IMR-90 (cell line): ENCODE data around the gene PAQR9. TPM values are rescaled to one million over a fixed set of nuclear protein-coding genes. Genes with fewer than 3 reads are reported as not detected.

Experiments
- ATAC-seq: fragments of 200-7000 bp; cut with Tn5 transposase; 2 replicates; pipeline ENCODE4 v1.9.1; 2020; ENCODE audit warnings: low read depth, mild to moderate bottlenecking, moderate library complexity
- BruUV-seq: library from RNA; stranded (reverse); fragments of 400-500 nt; replicated peaks from 2 replicates; lab custom pipeline; 2021; lab: Mats Ljungman, UMichigan
- CTCF ChIA-PET: fragments of 300-600 bp; formaldehyde crosslinking; extraction: SDS; loops from one replicate; lab custom pipeline; 2021; ENCODE audit warnings: antibody characterized with exemption; lab: Yijun Ruan, JAX
- POLR2A ChIA-PET: fragments of 300-600 bp; sonication (Branson Sonifier 250); formaldehyde crosslinking; loops from one replicate; lab custom pipeline; 2022; ENCODE audit warnings: antibody characterized with exemption; ENCODE audit not compliant: unreplicated experiment; lab: Charles Lee
- DNase-seq: peaks from one replicate; pipeline ENCODE4 v3.0.0; 2013
- H2AFZ ChIP-seq: replicated peaks from 2 replicates; pipeline ENCODE3; 2013; ENCODE audit warnings: low read length, mild to moderate bottlenecking; ENCODE audit not compliant: poor library complexity
- H2AK5ac ChIP-seq: 2 replicates; pipeline ENCODE4 v1.6.1; 2013; ENCODE audit warnings: low read depth, low read length, inconsistent platforms
- H2AK9ac ChIP-seq: replicated peaks from 2 replicates; pipeline ENCODE3; 2013; ENCODE audit warnings: mild to moderate bottlenecking, low read depth, low read length, moderate library complexity; ENCODE audit not compliant: poor library complexity
- H2BK120ac ChIP-seq: 2 replicates; pipeline ENCODE4 v1.6.1; 2013; ENCODE audit warnings: low read depth, low read length, inconsistent platforms
- H2BK15ac ChIP-seq: 3 replicates; pipeline ENCODE4 v1.6.1; 2013; ENCODE audit warnings: low read depth, low read length, inconsistent platforms
- H2BK20ac ChIP-seq: 2 replicates; pipeline ENCODE4 v1.6.1; 2013; ENCODE audit warnings: low read depth, mild to moderate bottlenecking, inconsistent platforms, low read length, moderate library complexity
- H2BK5ac ChIP-seq: 2 replicates; pipeline ENCODE4 v1.6.1; 2013; ENCODE audit warnings: mild to moderate bottlenecking, low read depth, low read length, inconsistent platforms; ENCODE audit not compliant: poor library complexity, severe bottlenecking
- H3K14ac ChIP-seq: replicated peaks from 2 replicates; pipeline ENCODE4 v1.6.1; 2013; ENCODE audit warnings: low read depth, low read length, inconsistent platforms
- H3K18ac ChIP-seq: 2 replicates; pipeline ENCODE4 v1.6.1; 2013; ENCODE audit warnings: low read depth, low read length, control low read depth
- H3K23ac ChIP-seq: 2 replicates; pipeline ENCODE4 v1.6.1; 2013; ENCODE audit warnings: low read depth, low read length, inconsistent platforms
- H3K27ac ChIP-seq: 2 replicates; pipeline ENCODE4 v1.5.1; 2013; ENCODE audit warnings: mild to moderate bottlenecking, control low read depth, low read length; ENCODE audit not compliant: insufficient read depth
- H3K27me3 ChIP-seq: 2 replicates; pipeline ENCODE4 v1.6.1; 2013; ENCODE audit warnings: low read length; ENCODE audit not compliant: control insufficient read depth, insufficient read depth
- H3K36me3 ChIP-seq: 2 replicates; pipeline ENCODE4 v1.6.1; 2013; ENCODE audit warnings: low read length, mixed read lengths; ENCODE audit not compliant: control insufficient read depth, insufficient read depth
- H3K4ac ChIP-seq: 2 replicates; pipeline ENCODE4 v1.6.1; 2013; ENCODE audit warnings: low read depth, low read length, inconsistent platforms
- H3K4me1 ChIP-seq: 2 replicates; pipeline ENCODE4 v1.6.1; 2013; ENCODE audit warnings: low read length, mixed read lengths; ENCODE audit not compliant: control insufficient read depth, insufficient read depth
- H3K4me2 ChIP-seq: 2 replicates; pipeline ENCODE4 v1.6.1; 2013; ENCODE audit warnings: low read depth, mild to moderate bottlenecking, control low read depth, low read length, moderate library complexity
- H3K4me3 ChIP-seq: 2 replicates; pipeline ENCODE4 v1.5.1; 2013; ENCODE audit warnings: low read depth, mild to moderate bottlenecking, control low read depth, low read length, moderate library complexity; ENCODE audit not compliant: insufficient read depth
- H3K56ac ChIP-seq: 2 replicates; pipeline ENCODE4 v1.6.1; 2013; ENCODE audit warnings: low read length, inconsistent platforms; ENCODE audit not compliant: insufficient read depth; ENCODE audit errors: extremely low read depth
- H3K79me1 ChIP-seq, 2 experiments: 2 replicates each; pipeline ENCODE4 v1.6.1; 2013; ENCODE audit warnings: low read length in 2 of 2, inconsistent platforms in 1 of 2, low read depth in 1 of 2
- H3K9ac ChIP-seq: 2 replicates; pipeline ENCODE4 v1.6.1; 2013; ENCODE audit warnings: low read depth, low read length, control low read depth
- H3K9me1 ChIP-seq: 2 replicates; pipeline ENCODE4 v1.6.1; 2013; ENCODE audit warnings: low read length, inconsistent platforms; ENCODE audit not compliant: insufficient read depth
- H3K9me3 ChIP-seq: 2 replicates; pipeline ENCODE4 v1.6.1; 2013; ENCODE audit warnings: low read length; ENCODE audit not compliant: control insufficient read depth, insufficient read depth
- H4K20me1 ChIP-seq: 2 replicates; pipeline ENCODE4 v1.6.1; 2013; ENCODE audit warnings: low read length, inconsistent platforms; ENCODE audit not compliant: insufficient read depth
- H4K5ac ChIP-seq: 2 replicates; pipeline ENCODE4 v1.6.1; 2013; ENCODE audit warnings: mild to moderate bottlenecking, low read depth, low read length, control low read depth
- H4K8ac ChIP-seq, 2 experiments: 2 replicates each; pipeline ENCODE4 v1.6.1; 2013; ENCODE audit warnings: low read depth in 2 of 2, low read length in 2 of 2, control low read depth in 1 of 2, inconsistent platforms in 1 of 2
- H4K91ac ChIP-seq: 2 replicates; pipeline ENCODE4 v1.6.1; 2013; ENCODE audit warnings: low read depth, low read length, inconsistent platforms; ENCODE audit not compliant: insufficient read depth
- FOS ChIP-seq: fragments of 150-350 bp; IDR thresholded peaks from 2 replicates; pipeline ENCODE4 v1.6.1; 2016; ENCODE audit warnings: low read depth, low read length
- MAZ ChIP-seq: IDR thresholded peaks from 2 replicates; pipeline ENCODE4 v1.6.1; 2012; ENCODE audit warnings: low read depth, mild to moderate bottlenecking, low read length, improper control_type of control experiment, moderate library complexity, borderline replicate concordance
- NFE2L2 ChIP-seq: fragments of 150-350 bp; IDR thresholded peaks from 2 replicates; pipeline ENCODE4 v1.6.1; 2016; ENCODE audit warnings: low read depth, mild to moderate bottlenecking, low read length
- POLR2A ChIP-seq: IDR thresholded peaks from 2 replicates; pipeline ENCODE4 v1.6.1; 2012; ENCODE audit warnings: mild to moderate bottlenecking, low read depth, low read length
- RCOR1 ChIP-seq: IDR thresholded peaks from 2 replicates; pipeline ENCODE4 v1.6.1; 2012; ENCODE audit warnings: mild to moderate bottlenecking, low read length, improper control_type of control experiment; ENCODE audit not compliant: insufficient replicate concordance
- WGBS, 2 experiments: methylation state at CpG; one replicate each; pipeline versions ENCODE4 v1.1.5 to v1.1.7; 2013; ENCODE audit warnings: missing lambda C conversion rate in 2 of 2; ENCODE audit not compliant: insufficient read length in 1 of 2; ENCODE audit errors: extremely low coverage in 2 of 2; 5-methylcytosine and 5-hydroxymethylcytosine counted together
- dilution Hi-C: fragments of 300-500 bp; cut with HindIII; formaldehyde crosslinking; loops from one replicate; pipeline ENCODE4 v1.14.3; 2018; ENCODE audit warnings: low sequenced_read_pairs; ENCODE audit not compliant: unreplicated experiment
- in situ Hi-C: fragments of 300-500 bp; cut with MboI; formaldehyde crosslinking; loops from 3 replicates; pipeline ENCODE4 v1.14.3; 2019; ENCODE audit warnings: low sequenced_read_pairs, inconsistent platforms, mixed read lengths
- intact Hi-C: fragments of 100-400 bp; cut with micrococcal nuclease; formaldehyde crosslinking; loops from 2 replicates; pipeline ENCODE4 v1.10.0; 2022
- polyA plus RNA-seq, 3 experiments: library from polyadenylated mRNA; depleted of rRNA; stranded (reverse); fragments of >200 nt; gene quantifications; 2 replicates each; pipeline ENCODE4 v1.2.3, GENCODE V29; 2012; ENCODE audit warnings: low replicate concordance in 1 of 3
- total RNA-seq: library from RNA; depleted of rRNA; stranded (reverse); fragments of >200 nt; gene quantifications from 2 replicates; pipeline ENCODE4 v1.2.3, GENCODE V29; 2012

The PAQR9 gene
- total and polyA plus RNA-seq, 2 of the 4 experiments (the other 2 are of a cell fraction) = 0.05 TPM; not detected in 1

DNA sequence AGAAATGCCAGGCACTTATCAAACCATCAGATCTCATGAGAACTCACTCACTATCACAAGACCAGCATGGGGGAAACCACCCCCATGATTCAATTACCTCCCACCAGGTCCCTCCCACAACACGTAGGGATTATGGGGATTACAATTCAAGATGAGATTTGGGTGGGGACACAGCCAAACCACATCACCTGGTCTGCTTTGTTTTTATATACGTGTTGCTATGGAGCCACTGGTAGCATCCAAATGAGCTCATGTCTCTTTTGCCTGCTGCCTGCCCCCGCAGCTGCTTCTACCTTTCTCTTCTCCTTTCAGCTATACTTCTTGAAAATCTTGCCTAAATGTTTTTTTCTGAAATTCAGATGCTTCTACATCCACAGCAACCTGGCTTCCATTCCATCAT, 47.8 kb downstream of the PAQR9 start:
- Histone ChIP-seq H2BK20ac (no peak overlapping the region), H3K14ac (no peak overlapping the region), H4K91ac (no peak overlapping the region), H3K4me1 (no peaks in the 10 kb centered on the region), H3K4me2 (no peak overlapping the region), H3K9me1 (no peaks in the 10 kb centered on the region), H3K56ac (no peak overlapping the region), H3K4me3 (no peak overlapping the region), H3K79me1 (no peaks in the 10 kb centered on the region), H2BK120ac (no peak overlapping the region), H3K4ac (no peak overlapping the region), H3K27me3 (peaks cover 5% of the 10 kb centered on the region), H2AK9ac (no peak overlapping the region), H2AK5ac (no peak overlapping the region), H3K36me3 (no peaks in the 10 kb centered on the region), H3K9me3 (no peaks in the 10 kb centered on the region), H3K27ac (no peak overlapping the region), H2AFZ (no peak overlapping the region), H2BK15ac (no peak overlapping the region), H4K20me1 (no peaks in the 10 kb centered on the region), H2BK5ac (no peak overlapping the region), H3K18ac (no peak overlapping the region), H3K23ac (no peak overlapping the region), H4K8ac (no peak overlapping the region), H3K9ac (no peak overlapping the region), H4K5ac (no peak overlapping the region)
- WGBS, 2 experiments = 83% methylated on average over 2 of the region's 3 CpGs; no CpG with 5 or more reads in 1 of the 2 experiments
- in situ Hi-C loops = no loop called here
- intact Hi-C loops = no loop called here
- ChIA-PET CTCF (no interaction called here), POLR2A (no interaction called here)
- TF ChIP-seq POLR2A (no peak), MAZ (no peak), FOS (no peak), RCOR1 (no peak), NFE2L2 (no peak)
- dilution Hi-C loops = no loop called here
- BruUV-seq = no TSS peak
- ATAC-seq (no peak), DNase-seq (no peak)
